Measurements from ENCODE around the gene PVALB. TPM values are rescaled to one million over a fixed set of nuclear protein-coding genes. Genes with fewer than 3 reads are reported as not detected.

PVALB gene, protein sequence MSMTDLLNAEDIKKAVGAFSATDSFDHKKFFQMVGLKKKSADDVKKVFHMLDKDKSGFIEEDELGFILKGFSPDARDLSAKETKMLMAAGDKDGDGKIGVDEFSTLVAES
- polyA plus RNA-seq = not detected

DNA sequence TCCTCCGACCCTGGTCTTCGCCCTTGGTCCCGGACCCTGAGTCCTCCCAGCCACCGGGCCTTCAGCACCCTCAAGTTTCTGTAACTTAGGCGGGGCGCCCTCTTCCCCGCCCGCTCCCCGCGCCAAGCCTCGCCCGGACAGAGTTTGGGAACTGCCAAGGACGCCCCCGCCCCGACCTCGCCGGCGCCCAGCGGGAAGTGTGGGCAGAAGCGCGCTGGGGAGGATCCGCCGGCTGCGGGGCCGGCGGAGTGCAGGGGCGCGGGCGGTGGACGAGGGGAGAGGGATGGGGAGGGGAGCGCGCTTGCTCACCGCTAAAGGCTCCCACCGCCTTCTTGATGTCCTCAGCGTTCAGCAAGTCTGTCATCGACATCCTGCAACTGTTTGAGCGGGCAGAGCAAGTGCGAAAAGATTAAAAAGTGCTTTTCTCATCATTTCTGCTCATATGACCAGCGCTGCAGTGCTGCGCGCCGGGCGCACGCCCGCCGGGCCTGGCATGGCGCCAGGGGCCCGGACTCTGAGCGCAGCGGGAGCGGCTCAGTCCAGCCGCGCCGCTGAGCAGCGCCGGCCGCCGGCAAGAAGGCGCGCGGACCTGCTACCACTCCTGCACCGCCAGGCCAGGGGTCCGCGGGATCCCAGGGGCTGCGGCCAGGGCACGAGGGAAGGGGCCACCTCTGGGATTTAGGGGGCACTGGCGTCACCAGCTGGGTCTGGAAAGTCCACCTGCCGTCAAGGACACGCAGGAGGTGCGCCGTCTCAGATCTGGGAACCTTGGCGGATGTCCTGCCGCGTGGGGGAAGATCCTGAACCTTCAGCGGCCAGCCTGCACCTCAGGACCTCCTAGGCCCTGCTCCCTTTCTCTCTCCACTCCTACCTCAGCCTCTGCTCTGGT is at the start of gene PVALB:
Gene PVALB (minus strand): TSS at position 400 of the 889 bp plus-strand sequence. CDS start 30 bp downstream, at position 370.
- H3K27me3 Mint-ChIP-seq (ENCODE audit: low read depth in 3 of 3) = peaks cover 4 to 23% (median 9%) of the 10 kb centered on the region in 3 donors
- no peak for DNase-seq
- H3K36me3 Mint-ChIP-seq = no peaks in the 10 kb centered on the region
- no peak within 1 kb of the TSS for H3K27ac Mint-ChIP-seq
- H3K9me3 Mint-ChIP-seq = no peaks in the 10 kb centered on the region
- H3K4me3 Mint-ChIP-seq = no peak within 1 kb of the TSS
- H3K4me1 Mint-ChIP-seq = peaks cover 0 to 1% of the 10 kb centered on the region in 2 donors

DNA sequence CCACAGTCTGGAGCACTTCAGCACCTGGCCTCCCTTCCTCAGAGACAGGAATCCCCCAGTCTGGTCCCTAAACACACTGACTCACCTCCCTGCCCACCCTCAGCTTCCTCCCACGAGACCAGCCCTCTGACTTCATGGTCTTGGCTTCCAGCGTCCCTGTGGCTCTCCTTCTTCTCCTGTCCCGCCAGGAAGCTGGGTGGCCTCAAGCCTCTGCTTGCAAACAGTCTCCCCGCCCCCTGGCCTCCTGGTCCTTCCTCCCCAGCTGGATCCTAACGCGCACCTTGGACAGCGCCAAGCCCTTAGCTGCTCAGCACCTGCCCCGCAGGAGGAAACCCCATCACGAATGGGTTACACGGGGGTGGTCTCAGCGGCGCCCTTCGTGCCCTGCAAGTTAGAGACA is 48.5 kb upstream of the PVALB start:
- no peak for DNase-seq
- Mint-ChIP-seq H3K27ac (no peak overlapping the region), H3K4me3 (no peak overlapping the region), H3K9me3 (no peaks in the 10 kb centered on the region), H3K36me3 (no peaks in the 10 kb centered on the region), H3K4me1 (peaks cover 0 to 1% of the 10 kb centered on the region in 2 donors), H3K27me3 (ENCODE audit: low read depth in 3 of 3) (peaks cover 0 to 7% (median 1%) of the 10 kb centered on the region in 3 donors)

DNA sequence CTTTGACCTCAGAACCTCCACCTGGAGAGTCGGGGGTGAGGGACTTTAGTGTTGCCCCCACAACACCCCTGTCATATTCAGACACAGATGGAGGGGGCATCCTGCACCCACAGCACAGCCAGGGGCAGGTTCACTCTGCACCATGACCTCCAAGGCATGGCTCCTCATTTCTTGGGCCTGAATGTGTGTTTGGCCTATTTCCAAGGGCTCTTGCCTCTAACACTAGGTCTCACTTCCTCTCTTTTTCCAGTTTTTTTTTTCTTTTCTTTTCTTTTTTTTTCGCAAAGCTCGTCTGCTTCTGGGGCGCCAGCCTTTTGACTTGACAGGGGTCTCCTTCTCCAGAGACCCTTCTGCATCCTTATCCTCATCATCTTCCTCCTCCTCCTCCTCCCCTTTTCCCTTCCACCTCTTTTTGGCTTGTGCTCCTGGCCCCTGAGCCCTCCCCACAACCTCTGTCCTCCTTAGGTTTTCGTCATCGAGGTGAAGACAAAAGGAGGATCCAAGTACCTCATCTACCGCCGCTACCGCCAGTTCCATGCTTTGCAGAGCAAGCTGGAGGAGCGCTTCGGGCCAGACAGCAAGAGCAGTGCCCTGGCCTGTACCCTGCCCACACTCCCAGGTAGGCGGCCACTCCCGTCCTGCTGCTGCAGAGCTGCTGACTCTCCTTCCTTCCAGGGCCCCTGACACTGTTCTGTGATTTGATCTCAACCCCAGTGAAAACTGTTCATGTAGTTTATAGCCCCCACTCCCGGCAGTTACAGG is 47.8 kb upstream of the PVALB start:
- Mint-ChIP-seq H3K9me3 (no peaks in the 10 kb centered on the region), H3K4me3 (no peak overlapping the region), H3K36me3 (no peaks in the 10 kb centered on the region), H3K4me1 (peaks cover 0 to 1% of the 10 kb centered on the region in 2 donors), H3K27me3 (ENCODE audit: low read depth in 3 of 3) (peaks cover 0 to 4% (median 4%) of the 10 kb centered on the region in 3 donors), H3K27ac (peak overlapping the region in 1 of 6 donors; percentile 52)
- no peak for DNase-seq

DNA sequence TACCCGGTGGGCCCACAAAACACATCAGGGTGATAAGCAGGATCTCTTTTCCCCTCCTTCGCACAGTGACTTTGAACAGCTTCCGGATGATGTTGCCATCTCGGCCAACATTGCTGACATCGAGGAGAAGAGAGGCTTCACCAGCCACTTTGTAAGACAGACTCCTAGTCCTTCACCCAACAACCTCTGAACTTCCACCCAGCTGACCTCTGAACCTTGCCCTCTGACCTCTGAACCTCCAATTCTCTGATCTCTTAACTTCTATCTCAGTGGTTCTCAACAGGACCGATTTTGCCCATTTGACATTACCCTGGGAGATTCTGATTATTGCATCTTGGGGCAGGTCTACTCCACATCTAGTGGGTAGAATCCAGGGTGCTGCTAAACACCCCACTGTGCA is 47.1 kb upstream of the PVALB start:
- no peak overlapping the region for H3K4me3 Mint-ChIP-seq
- H3K4me1 Mint-ChIP-seq = peaks cover 0 to 1% of the 10 kb centered on the region in 2 donors
- peaks cover 0 to 2% (median 2%) of the 10 kb centered on the region in 3 donors for H3K27me3 Mint-ChIP-seq (ENCODE audit: low read depth in 3 of 3)
- no peak overlapping the region for H3K27ac Mint-ChIP-seq
- H3K9me3 Mint-ChIP-seq = no peaks in the 10 kb centered on the region
- no peaks in the 10 kb centered on the region for H3K36me3 Mint-ChIP-seq
- no peak for DNase-seq

DNA sequence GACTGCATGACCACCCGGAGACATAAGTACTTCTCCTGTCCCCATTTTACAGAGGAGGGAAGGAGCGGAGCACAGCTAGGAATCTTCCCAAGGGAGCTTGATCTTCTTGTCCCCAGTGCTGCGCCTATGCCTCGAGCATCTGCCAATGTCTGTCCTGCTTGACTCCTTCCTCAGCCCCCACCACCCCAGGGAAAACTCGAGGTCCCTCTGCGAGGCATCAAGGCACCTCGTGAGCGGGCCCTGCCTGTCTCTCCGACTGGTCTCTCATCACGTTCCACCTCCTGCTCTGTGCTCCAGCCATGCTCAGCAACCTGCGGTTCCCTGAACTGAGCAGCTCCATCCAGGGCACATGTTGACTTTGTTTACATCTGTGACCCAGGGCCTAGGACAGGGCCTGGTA is 46.4 kb upstream of the PVALB start:
- no peak for DNase-seq
- Mint-ChIP-seq H3K4me1 (peaks cover 0 to 1% of the 10 kb centered on the region in 2 donors), H3K4me3 (no peak overlapping the region), H3K27me3 (ENCODE audit: low read depth in 3 of 3) (peaks cover 0 to 2% (median 2%) of the 10 kb centered on the region in 3 donors), H3K27ac (no peak overlapping the region), H3K9me3 (no peaks in the 10 kb centered on the region), H3K36me3 (no peaks in the 10 kb centered on the region)

DNA sequence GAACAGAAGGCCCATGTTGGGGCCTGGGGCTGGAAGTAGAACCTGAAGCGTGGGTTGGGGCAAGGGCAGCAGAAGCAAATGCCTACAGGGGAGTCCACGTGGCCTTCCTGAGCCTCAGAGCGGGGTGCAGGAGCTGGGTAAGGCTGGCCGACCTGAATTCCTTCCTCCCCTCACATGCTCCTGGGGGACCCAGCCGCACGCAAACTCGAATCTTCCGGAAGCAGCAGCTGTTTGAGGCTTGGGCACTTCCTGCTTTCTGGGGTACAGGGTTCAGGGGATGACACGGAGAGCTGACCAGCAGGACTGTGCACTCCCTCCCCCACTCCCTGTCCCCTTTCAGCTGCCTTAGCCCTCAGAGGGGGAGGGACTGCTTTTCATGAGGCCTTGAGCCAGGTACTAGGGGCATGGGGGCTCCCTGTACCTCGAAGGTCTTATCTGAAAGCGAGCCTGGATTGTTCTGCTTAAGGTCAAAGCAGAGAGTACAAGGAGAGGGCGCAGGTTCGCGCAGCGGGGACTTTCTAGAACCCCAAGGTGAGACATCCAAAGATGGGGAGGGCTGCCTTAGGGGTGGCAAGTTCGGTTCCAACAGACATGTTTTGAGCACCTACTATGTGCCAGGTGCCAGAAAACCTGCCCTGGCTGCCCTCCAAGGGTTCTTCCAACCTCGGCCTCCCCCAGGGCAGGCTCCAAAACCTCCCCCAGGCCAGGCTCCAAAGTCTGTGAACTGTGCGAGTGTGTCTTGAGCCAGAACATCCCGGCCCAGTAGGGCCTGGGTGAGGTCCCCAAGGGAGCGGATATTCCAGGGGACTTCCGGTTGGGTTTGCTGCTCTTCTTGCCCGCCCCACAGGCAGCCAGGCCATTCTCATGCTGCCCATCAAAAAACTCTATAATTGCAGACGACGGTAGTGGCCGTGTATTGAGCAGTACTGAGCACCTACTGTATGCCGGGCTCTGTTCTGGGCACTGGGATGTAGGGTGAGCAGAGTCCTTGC is 45.7 kb upstream of the PVALB start:
- Mint-ChIP-seq H3K27ac (no peak overlapping the region), H3K27me3 (ENCODE audit: low read depth in 3 of 3) (peaks cover 1 to 2% (median 2%) of the 10 kb centered on the region in 3 donors), H3K4me1 (peaks cover 0 to 1% of the 10 kb centered on the region in 2 donors), H3K4me3 (no peak overlapping the region), H3K9me3 (no peaks in the 10 kb centered on the region), H3K36me3 (no peaks in the 10 kb centered on the region)
- no peak for DNase-seq

DNA sequence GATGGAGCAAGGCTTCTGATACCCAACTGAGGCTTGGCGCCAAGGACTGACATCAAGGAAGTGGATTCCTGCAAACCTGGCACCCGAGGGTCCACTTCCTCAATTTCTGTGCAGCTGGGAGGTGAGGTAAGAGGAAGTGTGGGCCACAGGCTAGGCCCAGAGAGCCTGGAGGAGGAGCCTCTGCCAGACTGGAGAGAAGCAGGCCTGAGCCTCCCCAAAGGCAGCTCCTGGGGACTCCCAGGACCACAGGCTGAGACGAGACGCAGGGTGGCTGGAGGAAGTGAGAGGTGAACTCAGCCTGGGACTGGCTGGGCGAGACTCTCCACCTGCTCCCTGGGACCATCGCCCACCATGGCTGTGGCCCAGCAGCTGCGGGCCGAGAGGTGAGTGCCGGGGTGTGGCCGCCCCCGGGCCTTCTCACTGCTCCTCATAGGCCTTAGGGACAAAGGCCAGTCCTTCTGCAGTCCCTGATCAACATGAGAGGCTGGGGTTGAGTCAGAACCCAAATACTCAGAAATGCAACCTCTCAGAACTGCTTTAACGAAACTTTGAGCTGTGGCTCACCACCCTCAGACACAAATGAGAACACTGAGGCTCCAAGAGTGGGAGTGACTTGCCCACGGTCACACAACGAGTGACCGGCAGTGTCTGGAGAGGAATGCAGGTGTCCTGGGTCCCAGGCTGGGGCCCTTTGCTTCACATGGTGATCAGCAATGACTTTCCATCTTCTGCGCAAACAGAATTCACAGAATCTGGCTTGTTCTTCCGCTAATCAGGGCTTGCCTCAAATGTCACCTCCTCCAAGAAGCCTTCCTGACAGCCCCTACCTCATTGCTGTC is 44.2 kb upstream of the PVALB start, which contains the start of gene NCF4:
Gene NCF4 (plus strand): TSS at position 186 of the 839 bp plus-strand sequence. CDS start 166 bp downstream, at position 352.
- H3K36me3 Mint-ChIP-seq = no peaks in the 10 kb centered on the region
- H3K4me3 Mint-ChIP-seq = peak within 1 kb of the TSS in 1 of 5 donors; percentile 21
- H3K27me3 Mint-ChIP-seq (ENCODE audit: low read depth in 3 of 3) = peaks cover 2 to 7% (median 4%) of the 10 kb centered on the region in 3 donors
- H3K9me3 Mint-ChIP-seq = no peaks in the 10 kb centered on the region
- H3K27ac Mint-ChIP-seq = peak within 1 kb of the TSS in 4 of 6 donors; percentile 31 to 64 (median 44)
- DNase-seq = no peak
- H3K4me1 Mint-ChIP-seq = peaks cover 6 to 7% of the 10 kb centered on the region in 2 donors

DNA sequence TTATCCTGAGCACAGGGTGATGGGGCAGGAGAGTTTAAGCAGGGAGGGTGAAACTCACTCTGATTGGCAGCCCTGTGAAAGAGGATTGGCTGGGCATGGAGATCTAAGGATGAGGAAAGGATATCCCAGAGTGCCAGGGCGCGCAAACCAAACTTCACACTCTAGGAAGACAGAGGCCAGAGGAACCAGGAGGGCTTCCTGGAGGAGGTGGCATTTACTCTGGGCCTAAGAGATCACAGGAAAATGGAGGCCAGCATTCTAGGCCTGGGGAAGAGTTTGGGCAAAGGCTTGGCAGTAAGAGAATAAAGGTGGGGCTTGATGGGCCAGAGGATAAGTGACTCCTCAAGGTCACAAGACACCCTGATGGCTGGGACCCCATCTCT is 43.6 kb upstream of the PVALB start:
- no peak overlapping the region for H3K4me3 Mint-ChIP-seq
- H3K36me3 Mint-ChIP-seq = no peaks in the 10 kb centered on the region
- DNase-seq = no peak
- H3K9me3 Mint-ChIP-seq = no peaks in the 10 kb centered on the region
- peaks cover 8 to 9% of the 10 kb centered on the region in 2 donors for H3K4me1 Mint-ChIP-seq
- peaks cover 2 to 9% (median 4%) of the 10 kb centered on the region in 3 donors for H3K27me3 Mint-ChIP-seq (ENCODE audit: low read depth in 3 of 3)
- H3K27ac Mint-ChIP-seq = peak overlapping the region in 2 of 6 donors; percentile 31 to 47

DNA sequence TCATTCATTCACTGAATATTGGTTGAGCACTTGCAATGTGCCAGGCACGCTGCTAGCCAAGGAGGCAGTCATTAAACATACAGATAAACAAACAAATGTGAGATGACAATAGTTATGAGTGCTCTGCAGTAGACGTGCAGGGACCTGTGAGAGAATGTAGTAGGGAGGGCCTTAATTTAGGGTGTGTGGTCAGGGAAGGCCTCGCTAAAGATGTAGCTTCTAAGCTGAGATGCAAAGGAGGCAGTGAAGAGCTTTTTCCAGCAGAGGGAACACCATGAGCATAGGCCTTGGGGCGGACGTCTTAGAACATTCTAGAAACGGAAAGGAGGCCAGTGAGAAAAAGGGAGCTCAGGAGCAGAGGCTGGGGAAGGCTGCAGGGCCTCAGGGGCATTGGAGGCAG is 43.2 kb upstream of the PVALB start:
- H3K9me3 Mint-ChIP-seq = no peaks in the 10 kb centered on the region
- H3K4me3 Mint-ChIP-seq = no peak overlapping the region
- DNase-seq = no peak
- H3K36me3 Mint-ChIP-seq = no peaks in the 10 kb centered on the region
- H3K4me1 Mint-ChIP-seq = peaks cover 8 to 9% of the 10 kb centered on the region in 2 donors
- H3K27me3 Mint-ChIP-seq (ENCODE audit: low read depth in 3 of 3) = peaks cover 2 to 9% (median 4%) of the 10 kb centered on the region in 3 donors
- peak overlapping the region in 1 of 6 donors; percentile 41 for H3K27ac Mint-ChIP-seq

DNA sequence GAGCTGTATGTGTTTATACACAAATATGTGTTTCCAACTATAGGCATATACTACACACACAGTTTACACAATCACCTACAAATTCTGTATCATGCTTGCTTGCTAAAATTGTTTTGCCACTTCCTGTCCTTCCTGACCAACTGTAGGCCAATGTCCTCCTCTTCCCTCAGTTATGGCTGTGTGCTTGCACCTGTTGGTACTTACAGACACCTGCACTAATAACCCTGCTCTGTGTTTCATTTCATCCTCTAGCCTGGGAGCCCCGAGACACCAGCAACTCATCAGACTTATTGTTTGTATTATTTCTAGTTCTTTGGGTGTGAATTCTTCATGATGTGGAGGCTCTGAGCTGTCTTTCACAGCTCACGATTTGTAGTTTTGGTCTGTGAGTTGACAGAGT is 42.1 kb upstream of the PVALB start:
- H3K27ac Mint-ChIP-seq = no peak overlapping the region
- peaks cover 2 to 9% (median 2%) of the 10 kb centered on the region in 3 donors for H3K27me3 Mint-ChIP-seq (ENCODE audit: low read depth in 3 of 3)
- H3K9me3 Mint-ChIP-seq = no peaks in the 10 kb centered on the region
- no peak for DNase-seq
- H3K4me3 Mint-ChIP-seq = no peak overlapping the region
- no peaks in the 10 kb centered on the region for H3K36me3 Mint-ChIP-seq
- peaks cover 8 to 9% of the 10 kb centered on the region in 2 donors for H3K4me1 Mint-ChIP-seq

DNA sequence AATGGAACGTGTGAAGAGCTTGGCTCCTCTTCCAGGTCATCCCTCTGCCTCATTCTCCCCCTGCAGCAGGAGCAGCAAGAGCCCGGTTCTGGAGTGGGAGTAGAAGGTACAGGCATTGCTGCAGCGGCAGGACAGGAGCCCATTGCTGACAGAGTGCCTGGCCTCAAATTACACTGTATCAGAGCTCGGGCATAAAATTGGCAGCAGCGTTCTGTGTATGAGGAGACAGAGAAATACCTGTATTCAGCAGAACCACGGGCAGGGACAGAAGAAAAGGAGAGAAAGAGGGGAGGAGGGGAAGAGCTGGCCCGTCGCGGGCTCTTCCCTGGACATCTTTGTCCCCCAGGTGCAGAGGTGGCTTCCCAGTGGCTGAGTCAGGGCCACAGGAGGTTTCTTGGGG is 41.3 kb upstream of the PVALB start:
- Mint-ChIP-seq H3K4me3 (no peak overlapping the region), H3K4me1 (peaks cover 15% of the 10 kb centered on the region in 2 donors), H3K27ac (no peak overlapping the region), H3K9me3 (no peaks in the 10 kb centered on the region), H3K36me3 (no peaks in the 10 kb centered on the region), H3K27me3 (ENCODE audit: low read depth in 3 of 3) (peaks cover 2 to 12% (median 5%) of the 10 kb centered on the region in 3 donors)
- no peak for DNase-seq

DNA sequence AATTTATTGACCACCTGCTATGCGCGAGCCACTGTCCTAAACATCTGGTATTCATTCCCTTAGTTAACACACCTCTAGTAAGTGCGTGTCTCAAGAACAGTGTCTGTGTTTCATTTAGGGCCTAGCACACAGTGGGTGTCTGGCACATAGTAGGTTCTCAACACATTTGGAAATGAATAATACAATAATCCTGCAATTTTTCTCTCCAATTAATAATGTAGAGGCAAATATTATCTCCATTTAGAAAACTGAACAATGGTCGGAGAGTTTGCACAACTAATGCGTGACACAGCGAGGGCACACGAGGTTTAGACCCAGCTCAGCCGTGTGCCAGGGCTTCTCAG is 39.9 kb upstream of the PVALB start:
- H3K4me1 Mint-ChIP-seq = peaks cover 19 to 23% of the 10 kb centered on the region in 2 donors
- no peaks in the 10 kb centered on the region for H3K36me3 Mint-ChIP-seq
- DNase-seq = no peak
- H3K4me3 Mint-ChIP-seq = no peak overlapping the region
- no peak overlapping the region for H3K27ac Mint-ChIP-seq
- H3K9me3 Mint-ChIP-seq = no peaks in the 10 kb centered on the region
- peaks cover 2 to 12% (median 5%) of the 10 kb centered on the region in 3 donors for H3K27me3 Mint-ChIP-seq (ENCODE audit: low read depth in 3 of 3)

Measured in immature natural killer cell (primary cell).